K562 (cell line): ENCODE measurements around the gene PAF1. TPM values are rescaled to one million over a fixed set of nuclear protein-coding genes. Genes with fewer than 3 reads are reported as not detected.

Experiments
- CHD7 ChIP-seq: fragments of 200-600 bp; sonication (generic); IDR thresholded peaks from one replicate; pipeline ENCODE4 v1.6.1; 2012; ENCODE audit warnings: mild to moderate bottlenecking, low read depth, low read length, inconsistent platforms
- EGR1 ChIP-seq: fragments of 450-650 bp; conservative IDR thresholded peaks from 2 replicates; pipeline ENCODE4 v1.6.1; 2017; ENCODE audit warnings: mild to moderate bottlenecking
- ESRRA ChIP-seq: fragments of 450-650 bp; IDR thresholded peaks from 2 replicates; pipeline ENCODE4 v1.6.1; 2014; ENCODE audit warnings: low read depth, mild to moderate bottlenecking, moderate library complexity, borderline replicate concordance
- HMGXB4 ChIP-seq: sonication (generic); formaldehyde crosslinking; IDR thresholded peaks from 2 replicates; pipeline ENCODE4 v1.8.1; 2023; ENCODE audit warnings: mild to moderate bottlenecking, missing genetic modification reagents
- SRSF3 ChIP-seq: fragments of 200-400 bp; formaldehyde crosslinking; IDR thresholded peaks from 2 replicates; pipeline ENCODE4 v1.6.1; 2016; ENCODE audit warnings: mild to moderate bottlenecking, low read length, moderate library complexity; ENCODE audit not compliant: insufficient read depth
- SUPT5H ChIP-seq: fragments of 450-650 bp; IDR thresholded peaks from 2 replicates; pipeline ENCODE4 v1.6.1; 2016
- ZNF24 ChIP-seq: fragments of 450-650 bp; IDR thresholded peaks from 2 replicates; pipeline ENCODE4 v1.6.1; 2016
- ZNF384 ChIP-seq: IDR thresholded peaks from 2 replicates; pipeline ENCODE4 v1.6.1; 2012; ENCODE audit warnings: low read depth, low read length, improper control_type of control experiment
- ZNF431 ChIP-seq: sonication (generic); formaldehyde crosslinking; IDR thresholded peaks from 2 replicates; pipeline ENCODE4 v1.8.0; 2022; ENCODE audit warnings: mild to moderate bottlenecking, missing genetic modification reagents
- polyA plus RNA-seq, 8 experiments: library from polyadenylated mRNA; depleted of rRNA in 4 of 8; stranded (reverse) in 5 of 8; unstranded in 3 of 8; fragments of >200 nt; fragmentation: Nextera tagmentation in 2 of 8; fragmentation: Illumina TruSeq in 1 of 8; extraction: Ambion mirVana in 2 of 8; extraction: Trizol in 1 of 8; gene quantifications; 2 replicates each; pipeline versions ENCODE4 v1.2.1 to v1.2.3, GENCODE V29; 2011 to 2014; ENCODE audit warnings: inconsistent platforms in 1 of 8, missing spikeins in 1 of 8
- total RNA-seq, 7 experiments: library from RNA; depleted of rRNA in 6 of 7; stranded (reverse); fragments of >200 nt in 6 of 7; fragmentation: Illumina TruSeq in 2 of 7; extraction: Trizol in 2 of 7; gene quantifications; 2 replicates each; pipeline versions ENCODE4 v1.2.1 to v1.2.3, GENCODE V29; 2011 to 2021; ENCODE audit warnings: low replicate concordance in 1 of 7
- TF ChIP-seq, protein P1 (sequence below): IDR thresholded peaks from 3 replicates; pipeline ENCODE4 v1.6.1; 2011; ENCODE audit warnings: borderline replicate concordance, mild to moderate bottlenecking; ENCODE audit not compliant: insufficient read length, insufficient read depth
- TF ChIP-seq, protein P2 (sequence below): fragments of 250-450 bp; sonication (Bioruptor Pico); IDR thresholded peaks from 2 replicates; pipeline ENCODE4 v1.8.0; 2021; ENCODE audit warnings: mild to moderate bottlenecking, moderate library complexity

PAF1 gene
- total and polyA plus RNA-seq, 9 of the 15 experiments (the other 6 are each of a cell fraction or from before 2014, with no cell fraction given) = 1.5 to 45.0 (median 33.8) TPM

GRCh38 chr19:39403331-39404312, 12.7 kb upstream of the PAF1 start (continued):
- no peak for TF ChIP-seq ESRRA
- TF ChIP-seq ZNF384 = no peak
- no peak for TF ChIP-seq CHD7
- TF ChIP-seq ZNF431 = no peak
- TF ChIP-seq, protein P1, sequence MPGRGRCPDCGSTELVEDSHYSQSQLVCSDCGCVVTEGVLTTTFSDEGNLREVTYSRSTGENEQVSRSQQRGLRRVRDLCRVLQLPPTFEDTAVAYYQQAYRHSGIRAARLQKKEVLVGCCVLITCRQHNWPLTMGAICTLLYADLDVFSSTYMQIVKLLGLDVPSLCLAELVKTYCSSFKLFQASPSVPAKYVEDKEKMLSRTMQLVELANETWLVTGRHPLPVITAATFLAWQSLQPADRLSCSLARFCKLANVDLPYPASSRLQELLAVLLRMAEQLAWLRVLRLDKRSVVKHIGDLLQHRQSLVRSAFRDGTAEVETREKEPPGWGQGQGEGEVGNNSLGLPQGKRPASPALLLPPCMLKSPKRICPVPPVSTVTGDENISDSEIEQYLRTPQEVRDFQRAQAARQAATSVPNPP = no peak
- no peak for TF ChIP-seq SUPT5H
- TF ChIP-seq SRSF3 = no peak
- peak; percentile 56; the same call in 1 of the 2 replicates for TF ChIP-seq EGR1
- no peak for TF ChIP-seq ZNF24
- TF ChIP-seq, protein P2, sequence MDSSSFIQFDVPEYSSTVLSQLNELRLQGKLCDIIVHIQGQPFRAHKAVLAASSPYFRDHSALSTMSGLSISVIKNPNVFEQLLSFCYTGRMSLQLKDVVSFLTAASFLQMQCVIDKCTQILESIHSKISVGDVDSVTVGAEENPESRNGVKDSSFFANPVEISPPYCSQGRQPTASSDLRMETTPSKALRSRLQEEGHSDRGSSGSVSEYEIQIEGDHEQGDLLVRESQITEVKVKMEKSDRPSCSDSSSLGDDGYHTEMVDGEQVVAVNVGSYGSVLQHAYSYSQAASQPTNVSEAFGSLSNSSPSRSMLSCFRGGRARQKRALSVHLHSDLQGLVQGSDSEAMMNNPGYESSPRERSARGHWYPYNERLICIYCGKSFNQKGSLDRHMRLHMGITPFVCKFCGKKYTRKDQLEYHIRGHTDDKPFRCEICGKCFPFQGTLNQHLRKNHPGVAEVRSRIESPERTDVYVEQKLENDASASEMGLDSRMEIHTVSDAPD (CRISPR knock-in tag) = no peak
- 0 out of 2 replicates have a peak, but pooled peaks have one; percentile 33 for TF ChIP-seq HMGXB4
